Esophagus (tissue), 2 donors: ENCODE measurements around the gene UBE2D4. TPM values are rescaled to one million over a fixed set of nuclear protein-coding genes. Genes with fewer than 3 reads are reported as not detected.
"Not testable (repeated sequence)": the region's sequence is repeated elsewhere in the genome, so short reads cannot be mapped to it uniquely, and the experiment has no call there.

Source experiments
- H3K27ac ChIP-seq, 2 donors: one replicate each; pipeline ENCODE4 v1.5.1; 2013; ENCODE audit warnings: low read depth in 2 of 2, mild to moderate bottlenecking in 2 of 2, inconsistent platforms in 1 of 2, low read length in 1 of 2, moderate library complexity in 1 of 2
- H3K27me3 ChIP-seq, 2 donors: one replicate each; pipeline ENCODE4 v1.6.1; 2013; ENCODE audit warnings: low read length in 2 of 2, control low read depth in 1 of 2, mild to moderate bottlenecking in 1 of 2; ENCODE audit not compliant: insufficient read depth in 2 of 2, control insufficient read depth in 1 of 2
- H3K36me3 ChIP-seq, 2 donors: one replicate each; pipeline ENCODE4 v1.6.1; 2013; ENCODE audit warnings: low read length in 1 of 2; ENCODE audit not compliant: control insufficient read depth in 2 of 2, insufficient read depth in 2 of 2
- H3K4me1 ChIP-seq, 2 donors: one replicate each; pipeline ENCODE4 v1.6.1; 2013; ENCODE audit warnings: low read length in 1 of 2; ENCODE audit not compliant: control insufficient read depth in 2 of 2, insufficient read depth in 2 of 2
- H3K4me3 ChIP-seq, 2 donors: one replicate each; pipeline ENCODE4 v1.5.1; 2013; ENCODE audit warnings: low read length in 2 of 2, mild to moderate bottlenecking in 2 of 2, low read depth in 1 of 2, moderate library complexity in 1 of 2
- H3K9me3 ChIP-seq, 2 donors: one replicate each; pipeline ENCODE4 v1.6.1; 2013; ENCODE audit warnings: mild to moderate bottlenecking in 2 of 2, low read depth in 1 of 2, low read length in 1 of 2, moderate library complexity in 1 of 2; ENCODE audit not compliant: control insufficient read depth in 2 of 2, insufficient read depth in 1 of 2
- WGBS, 2 donors: extraction: QIAGEN DNeasy Blood & Tissue Kit; methylation state at CpG; one replicate each; pipeline ENCODE4 v1.1.7; 2013; 5-methylcytosine and 5-hydroxymethylcytosine counted together
- polyA plus RNA-seq, 2 donors: library from polyadenylated mRNA; stranded (reverse); fragments of 200-250 nt; gene quantifications; one replicate each; pipeline ENCODE4 v1.2.3, GENCODE V29; 2013
- donor health status: healthy with polysubstance abuse.
- donor health status: Bipolar disorder and iron deficiency.

Gene UBE2D4
- polyA plus RNA-seq, 2 donors, result 8.3 to 8.5 TPM

GRCh38 chr7:43888993-43889945, 37.0 kb upstream of the UBE2D4 start:
- Histone ChIP-seq H3K27me3 (no peaks in the 10 kb centered on the region), H3K4me1 (peaks cover 3% of the 10 kb centered on the region in 2 donors), H3K4me3 (no peak overlapping the region), H3K27ac (no peak overlapping the region), H3K36me3 (peaks cover 0 to 1% of the 10 kb centered on the region in 2 donors), H3K9me3 (no peaks in the 10 kb centered on the region)
- WGBS, 2 donors, result 75 to 81% methylated on average over 7 of the region's 7 CpGs

- Histone ChIP-seq H3K4me3 (no peak overlapping the region), H3K36me3 (no peaks in the 10 kb centered on the region), H3K9me3 (no peaks in the 10 kb centered on the region), H3K27me3 (no peaks in the 10 kb centered on the region), H3K27ac (no peak overlapping the region), H3K4me1 (peaks cover 3% of the 10 kb centered on the region in 2 donors)
- WGBS, 2 donors, result 90 to 94% methylated on average over 6 of the region's 6 CpGs
Measured at GRCh38 chr7:43890468-43890867, 35.8 kb upstream of the UBE2D4 start.

- H3K4me3 ChIP-seq, result no peak overlapping the region
- no peak overlapping the region for H3K27ac ChIP-seq
- H3K36me3 ChIP-seq, result no peaks in the 10 kb centered on the region
- H3K4me1 ChIP-seq, result peaks cover 3% of the 10 kb centered on the region in 2 donors
- no peaks in the 10 kb centered on the region for H3K27me3 ChIP-seq
- WGBS, 2 donors, result 82 to 87% methylated on average over 12 of the region's 12 CpGs
- H3K9me3 ChIP-seq, result no peaks in the 10 kb centered on the region
Measured at GRCh38 chr7:43891069-43891955, 34.9 kb upstream of the UBE2D4 start.

GRCh38 chr7:43895847-43896415, 30.3 kb upstream of the UBE2D4 start:
- Histone ChIP-seq H3K27ac (no peak overlapping the region), H3K9me3 (no peaks in the 10 kb centered on the region), H3K4me1 (peaks cover 0 to 3% of the 10 kb centered on the region in 2 donors), H3K36me3 (no peaks in the 10 kb centered on the region), H3K27me3 (no peaks in the 10 kb centered on the region), H3K4me3 (no peak overlapping the region)
- WGBS, 2 donors, result 87 to 94% methylated on average over 8 of the region's 8 CpGs

GRCh38 chr7:43898571-43898970, 27.7 kb upstream of the UBE2D4 start:
- not testable (repeated sequence) for H3K27me3 ChIP-seq, H3K27ac ChIP-seq, H3K4me1 ChIP-seq, H3K4me3 ChIP-seq, H3K36me3 ChIP-seq, H3K9me3 ChIP-seq
- 93 to 94% methylated on average over 2 of the region's 2 CpGs for WGBS, 2 donors

- Histone ChIP-seq H3K27me3 (no peaks in the 10 kb centered on the region), H3K36me3 (no peaks in the 10 kb centered on the region), H3K27ac (no peak overlapping the region), H3K4me1 (peaks cover 3 to 10% of the 10 kb centered on the region in 2 donors), H3K9me3 (no peaks in the 10 kb centered on the region), H3K4me3 (no peak overlapping the region)
- WGBS, 2 donors, result 84 to 93% methylated on average over 5 of the region's 5 CpGs
Measured at GRCh38 chr7:43902542-43903054, 23.6 kb upstream of the UBE2D4 start.

GRCh38 chr7:43904533-43905208, 21.6 kb upstream of the UBE2D4 start:
- Histone ChIP-seq H3K27ac (no peak overlapping the region), H3K27me3 (no peaks in the 10 kb centered on the region), H3K9me3 (no peaks in the 10 kb centered on the region), H3K36me3 (no peaks in the 10 kb centered on the region), H3K4me3 (no peak overlapping the region), H3K4me1 (peaks cover 3 to 10% of the 10 kb centered on the region in 2 donors)
- 87 to 92% methylated on average over 5 of the region's 5 CpGs for WGBS, 2 donors

- peak overlapping the region; percentile 90 to 92 for H3K27ac ChIP-seq
- H3K4me1 ChIP-seq, result peaks cover 3 to 10% of the 10 kb centered on the region in 2 donors
- no peaks in the 10 kb centered on the region for H3K27me3 ChIP-seq
- H3K36me3 ChIP-seq, result no peaks in the 10 kb centered on the region
- WGBS, 2 donors, result 28 to 32% methylated on average over 8 of the region's 8 CpGs
- H3K9me3 ChIP-seq, result no peaks in the 10 kb centered on the region
- H3K4me3 ChIP-seq, result peak overlapping the region; percentile 83 to 85
Measured at GRCh38 chr7:43905209-43905946, 20.9 kb upstream of the UBE2D4 start.
